HG03575 (cell line): ENCODE data around the gene AGAP3.

Source experiments
- ATAC-seq: cut with Tn5 transposase; IDR thresholded peaks from one replicate; pipeline ENCODE4 v1.9.1; 2021; ENCODE audit not compliant: unreplicated experiment, insufficient number of reproducible peaks, low FRiP score; ENCODE audit errors: extremely low read depth

AGAP3 gene

GRCh38 chr7:151129960-151130591, 43.8 kb downstream of the AGAP3 start:
- no peak for ATAC-seq

GRCh38 chr7:151130741-151131157, 44.5 kb downstream of the AGAP3 start:
- no peak for ATAC-seq

GRCh38 chr7:151131224-151131591, 44.9 kb downstream of the AGAP3 start:
- no peak for ATAC-seq

GRCh38 chr7:151131592-151132293, 45.5 kb downstream of the AGAP3 start:
- ATAC-seq: no peak

- no peak for ATAC-seq
These were observed 46.4 kb downstream of the AGAP3 start for GRCh38 chr7:151132461-151133205.

- no peak for ATAC-seq
These were observed 47.2 kb downstream of the AGAP3 start for GRCh38 chr7:151133266-151133985.

- ATAC-seq: no peak
These were observed 47.9 kb downstream of the AGAP3 start for GRCh38 chr7:151133986-151134742.

GRCh38 chr7:151134743-151135524, 48.7 kb downstream of the AGAP3 start:
- ATAC-seq: no peak

GRCh38 chr7:151135525-151135845, 49.2 kb downstream of the AGAP3 start:
- no peak for ATAC-seq

- no peak for ATAC-seq
These were observed 49.9 kb downstream of the AGAP3 start for GRCh38 chr7:151135866-151136843.

- no peak for ATAC-seq
These were observed 50.9 kb downstream of the AGAP3 start for GRCh38 chr7:151137076-151137675.

- ATAC-seq: no peak
These were observed 51.5 kb downstream of the AGAP3 start for GRCh38 chr7:151137791-151138152.

GRCh38 chr7:151138153-151138851, 52.0 kb downstream of the AGAP3 start:
- ATAC-seq: no peak

GRCh38 chr7:151139071-151139790, 53.0 kb downstream of the AGAP3 start:
- no peak for ATAC-seq

GRCh38 chr7:151139791-151140190, 53.5 kb downstream of the AGAP3 start:
- ATAC-seq: no peak

GRCh38 chr7:151140826-151141225, 54.6 kb downstream of the AGAP3 start:
- no peak for ATAC-seq
